CD4-positive, alpha-beta T cell treated with Interleukin-21 for 1 hour (primary cell): ENCODE measurements around the gene FGR.

Experiments
- DNase-seq: peaks from one replicate; pipeline ENCODE4 v3.0.0-alpha.2; 2020

The FGR gene

GRCh38 chr1:27564710-27565649 lies 70.0 kb downstream of the FGR start:
- DNase-seq: no peak

DNA sequence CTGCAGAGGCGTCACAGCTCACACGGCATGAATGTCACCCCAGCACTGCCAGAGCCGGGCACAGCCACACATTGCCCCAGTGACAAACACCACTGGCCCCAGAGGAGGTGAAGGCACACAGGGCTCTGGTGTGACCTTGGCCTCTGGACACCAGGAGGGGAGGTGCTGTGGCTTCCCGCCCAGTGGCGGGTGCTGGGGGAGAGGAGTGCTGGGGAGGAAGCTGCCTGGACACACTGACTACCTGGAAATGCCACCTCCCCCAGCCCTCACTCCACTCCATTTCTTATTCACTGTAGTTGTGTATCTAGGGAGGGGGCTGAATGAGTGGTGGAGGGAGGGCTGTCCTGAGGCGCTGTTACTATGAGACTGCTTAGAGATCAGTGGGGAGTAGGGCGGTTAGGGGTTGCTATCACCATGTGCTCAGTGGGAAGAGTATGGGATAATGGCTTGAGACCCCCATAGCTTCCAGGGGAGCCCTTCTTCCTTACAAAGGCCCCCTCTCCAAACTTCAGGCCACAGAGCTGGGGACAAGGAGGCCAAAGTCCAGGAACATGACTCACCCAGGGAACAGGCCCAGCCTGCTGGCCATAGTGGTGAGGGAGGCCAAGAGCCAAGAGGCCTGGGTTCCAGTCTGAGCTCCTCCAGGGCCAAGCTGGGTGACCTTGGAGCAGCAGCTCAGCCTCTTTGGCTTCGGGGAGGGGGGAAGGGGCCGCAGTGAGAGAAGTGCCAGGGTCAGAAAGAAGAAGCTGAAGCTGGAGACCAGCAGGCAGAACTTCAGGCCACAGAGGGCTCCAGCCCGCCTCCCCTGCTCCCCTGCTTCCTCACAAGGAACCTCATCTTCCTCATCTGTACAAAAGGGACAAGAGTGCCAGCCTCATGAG lies 71.2 kb downstream of the FGR start:
- DNase-seq: no peak

- DNase-seq: no peak
Measured at GRCh38 chr1:27563341-27563590, 71.7 kb downstream of the FGR start.

GRCh38 chr1:27562534-27563340 lies 72.2 kb downstream of the FGR start:
- no peak for DNase-seq
